Vagina (tissue), 2 donors: ENCODE results near the gene DIAPH2. TPM values are rescaled to one million over a fixed set of nuclear protein-coding genes. Genes with fewer than 3 reads are reported as not detected.

Source experiments
- DNase-seq, 2 donors: peaks; one replicate each; pipeline ENCODE4 v3.0.0-alpha.2; 2017; ENCODE audit errors: extremely low spot score in 2 of 2
- H3K27ac ChIP-seq: fragments of 200-600 bp; sonication (generic); one replicate; pipeline ENCODE4 v1.5.1; 2019
- H3K27me3 ChIP-seq: fragments of 200-600 bp; sonication (generic); one replicate; pipeline ENCODE4 v1.5.1; 2019
- H3K36me3 ChIP-seq, 2 donors: fragments of 200-600 bp; sonication (generic); one replicate each; pipeline ENCODE4 v1.5.1; 2017 to 2019
- H3K4me1 ChIP-seq: fragments of 200-600 bp; sonication (generic); one replicate; pipeline ENCODE4 v1.5.1; 2019
- H3K4me3 ChIP-seq, 2 donors: fragments of 200-600 bp; sonication (generic); 1 replicate in 1 of 2; 2 replicates in 1 of 2; pipeline ENCODE4 v1.5.1; 2016 to 2019
- H3K9me3 ChIP-seq: fragments of 200-600 bp; sonication (generic); one replicate; pipeline ENCODE4 v1.5.1; 2019
- POLR2A ChIP-seq, 2 donors: fragments of 450-650 bp; IDR thresholded peaks; one replicate each; pipeline ENCODE4 v1.6.1; 2017; ENCODE audit warnings: antibody characterized with exemption in 2 of 2, mild to moderate bottlenecking in 2 of 2, moderate library complexity in 2 of 2
- POLR2AphosphoS5 ChIP-seq, 2 donors: sonication (generic); formaldehyde crosslinking; IDR thresholded peaks; one replicate each; pipeline ENCODE4 v1.9.0; 2017; ENCODE audit warnings: antibody characterized with exemption in 2 of 2, mild to moderate bottlenecking in 2 of 2, low read depth in 1 of 2; ENCODE audit not compliant: insufficient read depth in 1 of 2
- intact Hi-C: fragments of 100-400 bp; cut with DNase I; formaldehyde crosslinking; loops from one replicate; pipeline ENCODE4 v1.15.1; 2023
- total RNA-seq: library from RNA; depleted of rRNA; stranded (reverse); fragments of >200 nt; gene quantifications from one replicate; pipeline ENCODE4 v1.2.3, GENCODE V29; 2016
- TF ChIP-seq, protein P1 (sequence below), 3 experiments: fragments of 450-650 bp in 2 of 3; fragments of 200-600 bp in 1 of 3; sonication (generic) in 1 of 3; IDR thresholded peaks; one replicate each; pipeline ENCODE4 v1.5.1; 2017 to 2019; ENCODE audit warnings: antibody characterized with exemption in 3 of 3, mild to moderate bottlenecking in 2 of 3, moderate library complexity in 2 of 3

DIAPH2 gene
- total RNA-seq, 1 donor from 2014 or later: 38.8 TPM

DNA sequence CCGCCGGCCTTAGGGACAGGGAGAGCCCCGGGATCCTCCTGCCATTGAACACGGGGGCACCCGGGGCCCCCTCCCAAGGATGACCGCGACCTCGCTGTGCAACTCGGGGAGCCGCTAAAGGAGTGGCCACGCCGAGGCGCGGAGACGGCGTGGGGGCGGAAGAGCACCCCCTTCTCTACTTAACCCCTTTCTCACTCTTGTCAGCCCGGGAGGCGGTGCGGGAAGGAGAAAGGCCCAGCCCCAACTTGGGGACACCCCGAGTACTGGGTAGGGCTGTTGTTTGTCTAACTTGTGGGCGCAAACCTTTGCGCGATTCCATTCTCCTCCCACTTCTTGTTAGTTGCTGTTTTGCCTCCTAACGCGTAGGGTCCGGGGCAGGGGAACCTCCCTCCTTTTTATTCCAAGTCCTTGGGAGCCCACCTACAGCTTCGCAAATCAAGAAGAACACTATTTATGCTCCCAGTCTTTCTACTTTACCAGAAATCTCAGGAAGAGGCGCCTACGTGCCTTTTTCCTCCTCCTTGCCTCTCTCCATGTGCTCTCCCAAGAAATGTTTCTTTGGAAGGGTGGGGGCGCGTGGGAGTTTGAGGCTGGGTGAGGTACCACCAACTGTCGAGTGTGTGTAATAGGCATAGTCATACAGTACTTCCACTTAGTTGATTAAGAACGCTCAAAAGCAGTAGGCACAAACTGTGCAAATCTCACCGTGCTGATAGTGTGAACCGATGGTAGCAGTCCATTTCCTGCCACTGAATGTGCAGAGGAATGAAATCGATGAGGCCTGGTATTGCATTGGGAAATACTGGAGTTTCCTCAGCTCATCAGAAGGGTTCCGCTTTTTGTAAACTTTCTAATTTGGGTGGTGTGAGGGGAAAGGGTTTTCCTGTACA, 813 bp downstream of the DIAPH2 start:
- no peak for TF ChIP-seq POLR2AphosphoS5 (IDR thresholded peaks at IDR 0.05; ENCODE audit: insufficient read depth in 1 of 2, low read depth in 1 of 2)
- TF ChIP-seq, protein P1, sequence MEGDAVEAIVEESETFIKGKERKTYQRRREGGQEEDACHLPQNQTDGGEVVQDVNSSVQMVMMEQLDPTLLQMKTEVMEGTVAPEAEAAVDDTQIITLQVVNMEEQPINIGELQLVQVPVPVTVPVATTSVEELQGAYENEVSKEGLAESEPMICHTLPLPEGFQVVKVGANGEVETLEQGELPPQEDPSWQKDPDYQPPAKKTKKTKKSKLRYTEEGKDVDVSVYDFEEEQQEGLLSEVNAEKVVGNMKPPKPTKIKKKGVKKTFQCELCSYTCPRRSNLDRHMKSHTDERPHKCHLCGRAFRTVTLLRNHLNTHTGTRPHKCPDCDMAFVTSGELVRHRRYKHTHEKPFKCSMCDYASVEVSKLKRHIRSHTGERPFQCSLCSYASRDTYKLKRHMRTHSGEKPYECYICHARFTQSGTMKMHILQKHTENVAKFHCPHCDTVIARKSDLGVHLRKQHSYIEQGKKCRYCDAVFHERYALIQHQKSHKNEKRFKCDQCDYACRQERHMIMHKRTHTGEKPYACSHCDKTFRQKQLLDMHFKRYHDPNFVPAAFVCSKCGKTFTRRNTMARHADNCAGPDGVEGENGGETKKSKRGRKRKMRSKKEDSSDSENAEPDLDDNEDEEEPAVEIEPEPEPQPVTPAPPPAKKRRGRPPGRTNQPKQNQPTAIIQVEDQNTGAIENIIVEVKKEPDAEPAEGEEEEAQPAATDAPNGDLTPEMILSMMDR (IDR thresholded peaks at IDR 0.05): no peak
- TF ChIP-seq POLR2A (IDR thresholded peaks at IDR 0.05): no peak
- H3K4me3 ChIP-seq: peak overlapping the region; percentile 62 to 65
- H3K9me3 ChIP-seq: no peaks in the 10 kb centered on the region
- no peaks in the 10 kb centered on the region for H3K4me1 ChIP-seq
- peaks cover 4% of the 10 kb centered on the region for H3K27me3 ChIP-seq
- no peak for DNase-seq
- H3K36me3 ChIP-seq: no peaks in the 10 kb centered on the region
- intact Hi-C loops: no loop called here
- H3K27ac ChIP-seq: peak overlapping the region; percentile 86

DNA sequence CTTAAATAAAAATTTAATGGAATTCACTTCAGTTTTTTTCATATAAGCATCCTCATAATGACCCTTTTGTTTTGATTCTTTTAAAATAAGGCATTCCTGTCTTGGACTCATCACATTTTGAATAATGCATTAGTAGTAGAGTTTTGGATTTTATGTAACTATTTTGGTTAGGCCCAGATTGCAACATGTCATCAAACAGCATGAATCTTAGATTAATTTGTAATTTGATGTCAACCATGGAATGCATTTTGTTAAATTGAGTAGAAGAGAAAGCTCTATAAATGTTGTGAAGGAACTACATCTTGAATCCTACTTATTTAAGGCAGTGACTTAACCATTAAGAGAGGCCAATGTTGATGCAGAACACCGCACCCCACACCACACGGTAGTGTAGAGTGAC, 3.1 kb downstream of the DIAPH2 start:
- no peak for DNase-seq
- peaks cover 4% of the 10 kb centered on the region for H3K27me3 ChIP-seq
- no peaks in the 10 kb centered on the region for H3K36me3 ChIP-seq
- intact Hi-C loops: no loop called here
- H3K27ac ChIP-seq: no peak overlapping the region
- H3K4me1 ChIP-seq: no peaks in the 10 kb centered on the region
- H3K4me3 ChIP-seq: no peak overlapping the region
- H3K9me3 ChIP-seq: no peaks in the 10 kb centered on the region
- no peak for TF ChIP-seq POLR2A (IDR thresholded peaks at IDR 0.05)

DNA sequence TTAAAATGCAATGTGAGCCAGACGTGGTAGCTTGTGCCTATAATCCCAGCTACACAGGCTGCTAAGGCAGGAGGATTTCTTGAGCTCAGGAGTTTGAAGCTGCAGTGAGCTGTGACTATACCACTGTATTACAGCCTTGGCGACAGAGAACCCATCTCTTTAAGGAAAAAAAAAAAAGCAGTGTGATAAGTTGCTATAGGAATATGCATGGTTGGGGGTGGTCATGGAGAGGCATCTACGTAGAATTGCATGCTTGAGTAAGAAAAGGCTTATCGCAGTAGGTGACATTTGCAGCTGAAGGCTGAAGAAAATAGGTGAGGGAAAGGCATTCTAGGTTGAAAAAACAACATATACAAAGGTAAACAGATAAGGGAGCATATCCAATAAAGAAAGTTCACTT, 4.1 kb downstream of the DIAPH2 start:
- no peaks in the 10 kb centered on the region for H3K4me1 ChIP-seq
- H3K27ac ChIP-seq: no peak overlapping the region
- intact Hi-C loops: no loop called here
- H3K36me3 ChIP-seq: no peaks in the 10 kb centered on the region
- no peaks in the 10 kb centered on the region for H3K9me3 ChIP-seq
- DNase-seq: no peak
- H3K4me3 ChIP-seq: no peak overlapping the region
- peaks cover 4% of the 10 kb centered on the region for H3K27me3 ChIP-seq
- TF ChIP-seq POLR2A (IDR thresholded peaks at IDR 0.05): no peak
- no peak for TF ChIP-seq POLR2AphosphoS5 (IDR thresholded peaks at IDR 0.05; ENCODE audit: insufficient read depth in 1 of 2, low read depth in 1 of 2)
- TF ChIP-seq, protein P1 (IDR thresholded peaks at IDR 0.05): no peak

DNA sequence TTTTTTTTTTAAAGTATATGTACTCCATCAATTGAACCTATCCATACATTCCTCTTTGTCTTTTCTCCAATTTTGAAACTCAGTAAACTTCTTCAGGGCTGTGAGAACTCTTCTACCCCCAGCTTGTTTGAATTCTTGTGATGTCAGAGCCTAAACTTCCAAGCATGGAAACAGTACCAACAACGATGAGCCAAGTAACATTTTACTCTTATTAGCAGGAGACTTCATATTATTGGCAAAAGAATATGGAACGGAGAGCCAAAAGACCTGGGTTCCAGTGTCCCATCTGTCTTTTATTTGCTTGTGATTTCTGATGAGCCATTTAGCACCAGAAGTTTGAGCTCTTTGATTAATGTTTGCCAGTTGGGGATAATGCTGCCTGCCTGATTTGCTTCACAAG, 5.3 kb downstream of the DIAPH2 start:
- TF ChIP-seq POLR2A (IDR thresholded peaks at IDR 0.05) (no peak), POLR2AphosphoS5 (IDR thresholded peaks at IDR 0.05; ENCODE audit: insufficient read depth in 1 of 2, low read depth in 1 of 2) (no peak)
- TF ChIP-seq, protein P1 (IDR thresholded peaks at IDR 0.05): no peak
- Histone ChIP-seq H3K4me1 (no peaks in the 10 kb centered on the region), H3K36me3 (no peaks in the 10 kb centered on the region), H3K4me3 (no peak overlapping the region), H3K27ac (no peak overlapping the region), H3K27me3 (no peaks in the 10 kb centered on the region), H3K9me3 (no peaks in the 10 kb centered on the region)
- intact Hi-C loops: no loop called here
- no peak for DNase-seq

DNA sequence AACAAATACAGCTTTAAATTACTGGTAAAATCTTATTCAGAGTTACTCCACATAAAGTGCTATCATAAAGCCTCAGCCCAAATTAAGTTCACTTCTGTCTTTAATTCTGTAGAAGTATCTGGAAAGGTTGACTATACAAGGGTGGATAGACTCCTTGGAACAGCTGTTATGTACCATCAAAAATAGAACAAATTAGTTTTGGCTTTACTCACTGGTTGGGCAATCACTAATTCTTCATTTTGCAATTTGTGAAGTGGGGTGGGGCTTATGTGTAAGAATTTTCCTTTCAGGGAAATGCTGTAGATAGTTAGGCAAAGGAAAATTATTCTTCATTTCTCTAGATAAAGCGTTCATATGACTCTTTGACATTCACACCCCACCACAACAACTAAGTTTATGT, 7.8 kb downstream of the DIAPH2 start:
- H3K4me1 ChIP-seq: no peaks in the 10 kb centered on the region
- H3K9me3 ChIP-seq: no peaks in the 10 kb centered on the region
- intact Hi-C loops: no loop called here
- no peak overlapping the region for H3K4me3 ChIP-seq
- DNase-seq: no peak
- H3K27ac ChIP-seq: no peak overlapping the region
- TF ChIP-seq, protein P1 (IDR thresholded peaks at IDR 0.05): no peak
- no peak for TF ChIP-seq POLR2A (IDR thresholded peaks at IDR 0.05)
- no peak for TF ChIP-seq POLR2AphosphoS5 (IDR thresholded peaks at IDR 0.05; ENCODE audit: insufficient read depth in 1 of 2, low read depth in 1 of 2)
- H3K36me3 ChIP-seq: no peaks in the 10 kb centered on the region
- no peaks in the 10 kb centered on the region for H3K27me3 ChIP-seq
